NCI-H524 treated with DMSO at 0.1 percent for 48 hours (cell line): ENCODE results near the gene CGB8.

Experiments used
- DNase-seq: peaks from one replicate; lab custom pipeline; 2025; lab: John Stamatoyannopoulos, UW

CGB8 gene

GRCh38 chr19:49006905-49007304 lies 42.0 kb downstream of the CGB8 start:
- DNase-seq: no peak

- no peak for DNase-seq
Observed at GRCh38 chr19:49004964-49005614, 43.8 kb downstream of the CGB8 start.

GRCh38 chr19:49004133-49004532 lies 44.8 kb downstream of the CGB8 start:
- no peak for DNase-seq

GRCh38 chr19:48999481-49000325 lies 49.2 kb downstream of the CGB8 start:
- no peak for DNase-seq

- DNase-seq: no peak
Observed at GRCh38 chr19:48997972-48998371, 50.9 kb downstream of the CGB8 start.
